ENCODE measurements around the gene UBE2V1.
"Not testable (repeated sequence)": the region's sequence is repeated elsewhere in the genome, so short reads cannot be mapped to it uniquely, and the experiment has no call there.

The UBE2V1 gene

DNA sequence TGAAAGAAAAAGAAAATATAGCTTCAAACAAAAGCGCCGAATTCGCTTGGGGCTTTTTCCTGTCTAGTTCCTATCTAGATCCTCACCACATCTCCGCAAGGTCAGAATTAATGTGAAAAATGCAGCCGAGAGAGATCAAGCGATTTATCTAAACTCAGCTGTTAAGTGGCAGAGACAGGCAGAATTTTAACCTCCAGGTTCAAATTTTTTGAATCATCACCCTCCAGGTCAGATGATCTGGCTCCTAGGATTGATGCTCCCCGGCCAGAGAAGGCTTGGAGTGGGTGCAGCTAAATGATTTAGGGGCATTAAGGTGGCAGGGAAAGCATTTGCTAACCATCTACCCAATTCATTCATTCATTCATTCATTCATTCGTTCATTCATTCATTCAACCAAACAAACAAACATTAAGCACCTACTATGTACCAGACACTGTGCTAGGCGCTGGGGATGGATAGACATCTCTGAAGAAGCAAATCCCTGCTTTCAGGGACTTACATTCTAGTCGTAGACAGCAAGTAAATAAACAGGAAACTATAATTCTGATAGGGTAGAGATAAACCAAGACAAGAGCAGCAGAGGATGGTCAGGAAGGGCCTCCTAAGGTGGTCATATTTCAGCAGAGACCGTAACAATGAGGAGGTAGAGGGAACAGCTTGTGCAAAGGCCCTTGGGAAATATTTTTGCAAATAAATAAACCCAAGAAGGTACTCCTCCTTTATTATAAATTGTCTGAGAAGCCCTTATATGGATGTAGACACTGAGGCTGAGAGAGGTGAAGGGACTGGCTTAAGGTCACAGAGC is 672 bp upstream of the UBE2V1 start:
- DNase-seq, result no peak

DNA sequence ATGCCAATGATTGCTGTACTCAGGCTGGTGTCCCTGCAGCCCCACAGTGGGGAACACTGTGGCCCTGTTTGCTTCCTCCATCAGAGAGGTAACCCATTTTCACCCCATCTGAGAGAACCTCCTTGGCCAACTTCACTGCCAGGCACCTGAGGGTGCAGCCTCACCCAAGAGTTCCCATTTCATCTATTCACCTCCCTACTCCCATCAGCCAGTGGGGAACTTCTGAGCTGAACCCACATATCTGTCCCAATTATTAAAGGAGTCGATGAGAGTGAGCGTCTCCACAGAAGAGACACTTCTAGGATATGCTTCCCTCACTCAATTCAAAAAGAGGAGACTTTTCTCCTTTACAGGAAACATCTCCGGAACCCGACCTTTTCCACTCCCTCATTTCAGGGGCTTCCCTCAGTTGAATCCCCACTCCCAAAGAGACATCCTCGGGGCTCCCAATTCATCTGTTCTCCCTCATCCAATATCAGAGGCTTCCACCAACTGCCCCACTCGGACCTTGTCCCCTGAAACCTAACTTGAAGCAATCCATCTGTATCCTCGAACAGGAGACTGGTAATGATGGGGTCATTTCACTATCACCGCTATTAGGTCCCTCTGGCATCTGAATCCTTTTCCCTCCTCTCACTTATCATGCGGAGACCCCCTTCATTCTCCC is 988 bp downstream of the UBE2V1 start:
- no peak for DNase-seq

DNA sequence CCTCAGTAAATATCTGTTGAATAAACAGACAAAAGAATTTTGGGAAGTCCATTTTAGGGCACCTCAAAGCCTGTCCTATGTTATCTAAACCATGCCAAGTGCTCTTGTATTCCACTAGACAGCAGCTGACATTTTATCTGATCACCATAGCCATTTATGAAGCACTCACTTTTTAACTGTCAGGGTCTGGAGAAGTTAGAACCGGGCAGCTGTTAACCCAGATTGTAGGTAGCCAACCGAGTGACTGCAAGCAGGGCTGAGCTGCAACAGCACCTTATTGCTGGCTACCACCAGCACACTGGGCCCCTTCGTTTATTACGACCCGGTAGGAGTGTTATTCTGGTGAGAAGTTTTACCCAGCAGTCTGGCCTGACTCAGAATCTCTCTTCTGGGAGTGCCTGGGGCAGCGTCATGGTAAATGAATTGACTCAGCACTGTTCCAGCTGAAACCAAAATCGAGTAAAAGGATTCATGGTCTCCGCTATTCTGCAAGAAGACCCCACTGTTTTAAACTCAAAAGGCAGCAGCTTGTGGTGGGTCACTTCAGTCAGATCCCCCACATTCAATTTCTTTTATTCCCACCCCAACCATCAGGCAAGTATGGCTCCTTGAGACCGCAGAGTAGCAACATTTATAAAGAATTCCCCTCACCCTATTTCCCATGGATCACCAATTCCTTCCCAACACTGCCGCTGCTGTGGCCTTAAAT is 1.7 kb downstream of the UBE2V1 start:
- DNase-seq, result no peak

DNA sequence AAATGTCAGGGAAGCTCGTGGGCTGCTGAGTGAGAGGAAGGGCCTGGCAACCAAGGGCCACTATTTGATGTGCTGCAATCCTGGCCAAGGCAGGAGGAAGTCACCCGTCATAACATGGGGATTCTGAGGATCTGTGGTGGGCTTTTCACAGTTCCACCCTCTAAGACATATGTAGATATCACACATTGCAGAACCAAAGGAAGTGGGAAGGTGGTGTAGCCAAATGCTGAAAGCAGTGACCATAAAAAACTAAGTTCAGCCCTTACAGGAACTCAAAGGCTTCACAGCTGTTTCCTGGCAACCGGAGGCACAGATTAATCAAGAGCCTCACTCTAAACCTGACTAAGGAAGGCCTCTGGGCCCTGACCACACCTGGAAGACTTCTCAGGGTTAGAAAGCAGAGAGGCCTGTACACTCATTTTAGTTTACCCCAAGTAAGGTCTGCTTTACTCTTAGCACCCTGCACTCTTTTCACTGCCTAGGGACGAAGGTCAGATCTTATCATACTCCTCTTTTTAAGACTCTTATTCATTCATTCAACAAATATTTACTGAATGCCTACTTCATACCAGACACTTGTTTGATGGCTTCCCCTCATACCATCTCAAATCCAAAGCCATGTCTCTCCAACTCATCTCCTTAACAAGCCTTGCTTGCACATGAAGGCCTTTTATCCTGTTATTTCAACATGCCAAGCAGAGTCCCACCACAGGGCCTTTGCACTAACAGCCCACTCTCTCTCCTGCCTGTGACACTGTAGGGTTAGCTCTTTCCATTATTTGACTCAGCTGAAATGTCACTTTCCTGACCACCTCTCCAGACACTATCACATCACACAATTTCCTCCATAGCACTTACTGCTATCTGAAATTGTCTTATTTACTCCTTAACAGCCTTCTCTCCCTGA is 2.6 kb downstream of the UBE2V1 start:
- no peak for DNase-seq

DNA sequence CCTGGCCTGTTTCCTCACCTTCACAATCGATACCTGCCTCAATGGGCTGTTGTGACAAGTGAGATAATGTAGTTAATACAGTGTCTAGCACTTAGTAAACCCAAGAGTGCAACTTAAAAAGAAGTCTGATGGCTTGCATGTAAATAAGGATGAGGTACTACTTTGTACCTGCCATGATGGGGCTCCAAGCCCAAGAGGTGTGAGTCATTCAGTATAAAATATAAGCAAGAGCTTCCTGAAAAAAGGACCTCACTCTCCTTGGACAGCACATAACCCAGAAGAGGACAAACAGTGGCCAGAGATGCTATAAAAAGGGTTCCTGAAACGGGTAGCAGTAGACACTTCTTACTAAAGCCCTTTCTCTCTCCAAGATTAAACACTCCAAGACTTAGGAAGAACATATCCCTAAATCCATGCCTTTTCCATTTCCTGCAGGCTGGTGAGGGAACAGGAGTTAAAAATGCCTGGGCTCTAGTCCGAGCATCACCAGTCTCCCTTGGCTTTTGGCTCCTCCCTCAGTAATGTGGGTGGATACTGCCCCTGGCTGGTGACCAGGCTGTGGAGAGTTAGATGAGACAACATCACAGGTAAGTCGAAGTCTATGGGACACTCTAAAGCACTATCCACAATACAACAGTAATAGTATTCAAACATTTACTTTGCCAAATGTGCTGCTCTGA is 4.3 kb downstream of the UBE2V1 start:
- no peak for DNase-seq

DNA sequence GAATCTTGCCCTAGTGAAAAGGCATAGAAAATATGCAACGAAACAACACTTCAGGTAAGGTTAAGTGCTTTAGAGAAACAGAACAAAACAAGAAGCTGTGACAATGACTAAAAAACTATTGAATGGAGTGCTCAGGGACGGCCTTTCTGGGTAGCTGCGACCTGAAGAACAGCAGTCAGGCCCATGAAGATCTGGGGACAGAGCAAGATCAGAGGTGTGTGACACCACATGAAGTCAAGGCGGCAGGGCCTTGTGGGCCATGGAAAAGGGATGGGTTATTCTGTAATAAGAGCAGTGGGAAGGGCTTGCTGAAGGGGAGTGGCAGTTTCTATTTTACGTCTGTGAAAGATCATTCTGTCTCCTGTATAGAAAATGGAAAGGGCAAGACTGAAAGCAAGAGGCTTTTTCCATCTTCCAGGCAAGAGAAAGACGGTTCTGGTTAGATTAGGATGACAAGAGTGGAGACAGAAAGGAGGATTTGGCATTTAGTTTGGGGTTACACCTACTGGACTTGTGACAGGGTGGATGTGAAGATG is 5.1 kb downstream of the UBE2V1 start:
- DNase-seq, result no peak

DNA sequence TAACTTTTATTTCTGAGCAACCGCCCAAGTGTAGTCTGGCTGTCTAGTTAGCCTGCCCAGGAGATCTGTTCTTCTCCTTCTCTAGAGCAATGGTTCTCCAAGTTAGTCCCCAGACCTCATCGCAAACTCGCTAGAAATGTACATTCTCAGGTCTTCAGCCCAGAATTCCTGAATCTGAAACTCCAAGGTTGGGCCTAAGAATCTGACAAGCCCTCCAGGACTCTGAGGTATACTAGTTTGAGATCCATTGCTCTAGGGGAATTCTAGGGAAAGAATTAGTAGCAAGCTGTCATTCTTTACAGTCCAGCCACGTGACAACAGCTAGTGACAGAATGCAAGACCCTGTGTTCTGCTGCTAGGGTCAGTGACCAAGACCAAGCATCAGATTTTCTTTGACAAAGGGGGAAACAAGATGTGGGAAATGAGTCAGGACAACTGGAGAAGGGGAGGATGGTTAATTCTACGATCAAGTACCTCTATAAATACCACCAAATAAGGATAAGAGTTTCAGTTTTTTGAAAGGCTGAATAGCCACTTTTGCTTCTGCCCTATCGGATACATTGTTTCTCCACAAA is 5.8 kb downstream of the UBE2V1 start:
- no peak for DNase-seq

DNA sequence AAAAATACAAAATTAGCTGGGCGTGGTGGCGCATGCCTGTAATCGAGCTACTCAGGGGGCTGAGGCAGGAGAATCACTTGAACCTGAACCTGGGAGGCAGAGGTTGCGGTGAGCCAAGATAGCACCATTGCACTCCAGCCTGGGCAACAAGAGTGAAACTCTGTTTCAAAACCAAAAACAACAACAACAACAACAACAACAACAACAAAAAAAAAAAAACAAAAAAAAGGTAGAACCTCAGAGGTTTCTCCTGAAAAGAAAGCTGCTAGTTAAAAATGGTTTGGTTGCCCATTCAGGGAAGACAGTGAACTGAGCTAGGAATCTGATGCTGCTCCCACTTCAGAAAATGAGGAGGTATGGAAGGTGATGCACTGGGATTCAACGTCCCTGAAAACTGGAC is 6.3 kb downstream of the UBE2V1 start:
- DNase-seq, result not testable (repeated sequence)

DNA sequence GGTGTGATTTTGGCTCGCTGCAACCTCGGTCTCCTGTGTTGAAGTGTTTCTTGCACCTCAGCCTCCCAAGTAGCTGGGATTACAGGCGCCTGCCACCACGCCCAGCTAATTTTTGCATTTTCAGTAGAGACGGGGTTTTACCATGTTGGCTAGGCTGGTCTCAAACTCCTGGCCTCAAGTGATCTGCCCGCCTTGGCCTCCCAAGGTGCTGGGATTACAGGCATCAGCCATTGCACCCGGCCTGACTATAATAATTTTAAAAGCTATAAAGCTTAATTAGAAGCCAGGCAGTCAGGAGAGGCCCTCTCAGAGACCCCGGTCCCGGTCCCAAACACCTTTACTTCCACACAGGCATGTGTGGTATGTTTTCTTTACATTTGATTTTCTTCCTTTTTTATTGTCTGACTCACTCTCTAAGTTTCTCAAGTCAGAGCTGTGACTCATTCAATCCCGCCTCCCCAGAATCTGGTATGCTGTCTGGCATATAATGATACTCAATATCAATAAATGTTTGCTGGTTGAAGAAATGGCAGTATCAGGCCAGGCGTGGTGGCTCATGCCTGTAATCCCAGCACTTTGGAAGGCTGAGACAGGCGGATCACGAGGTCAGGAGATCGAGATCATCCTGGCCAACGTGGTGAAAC is 9.4 kb downstream of the UBE2V1 start:
- DNase-seq, result not testable (repeated sequence)

DNA sequence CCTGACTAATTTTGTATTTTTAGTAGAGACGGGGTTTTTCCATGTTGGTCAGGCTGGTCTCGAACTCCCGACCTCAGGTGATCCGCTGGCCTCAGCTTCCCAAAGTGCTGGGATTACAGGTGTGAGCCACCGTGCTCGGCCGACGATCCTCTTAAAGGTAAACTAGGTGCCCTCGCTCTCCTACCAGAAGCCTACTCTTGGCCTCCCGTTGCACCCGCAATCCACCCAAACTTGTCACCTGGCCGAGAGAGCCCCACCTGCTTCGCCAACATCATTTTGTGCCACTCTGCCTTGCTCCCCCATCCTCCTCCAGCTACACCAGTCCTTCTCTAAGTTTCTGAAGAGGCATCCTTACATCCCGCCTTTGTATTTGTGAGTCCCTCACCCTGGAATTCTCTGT is 10.4 kb downstream of the UBE2V1 start:
- not testable (repeated sequence) for DNase-seq

DNA sequence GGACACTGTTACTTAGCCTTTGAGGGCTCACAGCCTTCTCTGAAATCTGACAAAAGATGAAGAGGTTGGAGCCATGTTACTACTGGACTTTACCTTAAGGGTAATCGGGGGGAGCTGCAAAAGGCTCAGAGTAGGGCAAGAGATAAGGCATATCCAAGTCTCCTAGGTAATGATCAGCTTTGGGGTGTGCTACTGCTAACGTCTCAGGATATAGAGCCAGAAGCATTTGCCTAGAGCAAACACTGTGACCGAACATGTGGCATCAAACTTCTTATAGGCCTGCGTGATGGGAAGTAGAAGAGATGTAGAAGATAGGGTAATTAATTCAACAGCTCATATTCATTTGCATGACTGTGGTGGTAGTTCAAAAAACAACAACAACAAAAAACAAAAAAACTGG is 11.1 kb downstream of the UBE2V1 start:
- DNase-seq, result no peak

DNA sequence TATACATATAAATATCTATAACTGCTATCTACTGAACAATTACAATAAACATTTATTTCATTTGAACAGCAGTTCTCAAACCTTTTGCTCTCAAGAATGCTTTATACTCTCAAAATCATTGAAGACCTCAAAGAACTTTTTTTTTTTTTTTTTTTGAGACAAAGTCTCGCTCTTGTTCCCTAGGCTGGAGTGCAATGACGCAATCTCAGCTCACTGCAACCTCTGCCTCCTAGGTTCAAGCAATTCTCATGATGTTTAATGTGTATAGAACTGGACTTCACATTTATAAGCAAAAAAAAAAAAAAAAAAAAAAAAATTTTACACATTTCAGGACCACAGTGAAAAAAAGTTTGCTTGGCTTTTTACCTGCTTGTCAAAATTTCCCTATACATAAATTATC is 11.7 kb downstream of the UBE2V1 start:
- DNase-seq, result no peak

DNA sequence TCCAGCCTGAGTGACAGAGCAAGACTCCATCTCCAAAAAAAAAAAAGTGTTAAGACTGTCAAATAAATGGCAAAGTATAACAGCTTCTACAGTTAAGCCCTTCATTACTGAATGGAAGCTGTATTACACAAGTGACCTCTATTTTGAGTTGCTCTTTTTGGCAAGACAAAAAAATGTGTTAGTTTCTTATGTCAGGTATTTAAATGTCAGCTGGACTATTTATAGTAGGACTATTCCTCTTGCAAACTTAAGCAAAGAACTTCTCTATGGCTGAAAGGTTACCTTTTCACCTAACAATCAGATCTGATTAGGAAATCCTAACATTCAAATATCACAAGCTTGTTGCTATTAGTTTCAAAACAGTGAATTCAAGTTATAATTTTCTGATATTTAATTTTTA is 12.4 kb downstream of the UBE2V1 start:
- DNase-seq, result no peak

DNA sequence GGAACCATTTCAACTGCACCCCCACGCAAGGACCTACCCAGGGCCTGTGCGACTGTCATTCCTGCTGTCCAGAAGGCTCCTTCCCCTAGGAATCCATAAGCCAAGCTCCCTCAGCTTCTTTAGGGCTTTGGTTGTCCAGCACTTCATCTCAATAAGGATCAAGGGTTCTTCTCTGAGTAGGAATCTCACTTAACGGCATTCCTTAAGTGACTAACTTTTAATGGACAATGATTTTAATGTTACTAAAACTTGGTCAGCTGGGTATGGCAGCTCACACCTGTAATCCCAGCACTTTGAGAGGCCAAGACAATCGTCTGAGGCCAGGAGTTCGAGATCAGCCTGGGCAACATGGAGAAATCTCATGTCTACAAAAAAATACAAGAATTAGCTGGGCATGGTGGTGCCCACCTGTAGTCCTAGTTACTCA is 13.4 kb downstream of the UBE2V1 start:
- DNase-seq, result no peak

DNA sequence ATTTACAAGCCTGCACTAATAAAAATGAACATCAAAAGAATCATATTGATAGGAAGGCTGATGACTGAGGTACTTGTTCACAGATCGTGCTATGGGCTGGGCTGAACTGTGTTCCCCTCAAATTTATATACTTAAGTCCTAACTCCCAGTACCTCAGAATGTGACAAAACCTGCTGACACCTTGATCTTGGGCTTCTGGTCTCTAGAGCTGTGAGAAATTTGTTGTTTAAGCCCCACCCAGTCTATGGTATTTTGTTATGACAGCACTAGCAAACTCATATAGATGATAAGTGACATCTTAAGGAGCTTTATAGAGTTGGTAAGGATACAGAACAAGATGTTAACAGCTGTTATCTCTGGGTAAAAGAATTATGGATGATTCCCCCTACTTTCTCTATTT is 13.8 kb downstream of the UBE2V1 start:
- DNase-seq, result no peak

DNA sequence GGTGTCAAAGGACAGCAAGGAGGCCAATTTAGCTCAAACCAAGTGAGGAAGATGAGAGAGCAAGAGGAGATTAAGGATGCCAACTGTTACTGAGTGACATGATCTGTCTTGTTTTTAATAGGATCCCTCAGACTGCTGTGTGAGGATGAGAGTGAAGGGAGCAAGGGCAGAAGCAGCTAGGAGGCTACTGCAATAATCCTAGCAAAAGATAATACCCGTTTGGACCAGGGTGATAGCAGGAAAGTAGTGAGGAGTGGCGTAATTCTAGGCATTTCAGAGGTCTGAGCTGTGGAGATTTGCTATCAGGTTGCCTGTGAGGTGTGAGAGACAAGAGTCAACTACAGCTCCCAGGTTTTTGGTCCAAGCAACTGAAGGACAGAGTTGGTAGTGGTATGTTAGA is 14.7 kb downstream of the UBE2V1 start:
- DNase-seq, result no peak

DNA sequence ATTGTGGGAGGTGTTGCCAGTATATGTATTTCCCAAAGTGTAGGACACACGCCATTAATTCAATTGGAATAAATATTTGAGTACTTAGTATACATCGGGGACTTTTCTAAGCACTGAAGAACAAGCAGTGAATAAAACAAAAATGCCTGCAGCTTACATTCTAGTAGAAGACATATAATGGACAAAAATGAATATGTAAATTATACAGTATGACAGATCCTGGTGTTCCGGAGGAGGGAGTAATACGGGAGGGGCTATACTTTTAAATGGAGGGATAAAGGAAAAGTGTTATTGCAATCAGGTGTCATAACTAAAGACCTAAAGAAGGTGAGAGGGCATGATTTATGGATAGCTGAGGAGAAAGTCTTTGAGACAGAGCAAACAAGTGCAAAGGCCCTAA is 15.1 kb downstream of the UBE2V1 start:
- DNase-seq, result no peak

DNA sequence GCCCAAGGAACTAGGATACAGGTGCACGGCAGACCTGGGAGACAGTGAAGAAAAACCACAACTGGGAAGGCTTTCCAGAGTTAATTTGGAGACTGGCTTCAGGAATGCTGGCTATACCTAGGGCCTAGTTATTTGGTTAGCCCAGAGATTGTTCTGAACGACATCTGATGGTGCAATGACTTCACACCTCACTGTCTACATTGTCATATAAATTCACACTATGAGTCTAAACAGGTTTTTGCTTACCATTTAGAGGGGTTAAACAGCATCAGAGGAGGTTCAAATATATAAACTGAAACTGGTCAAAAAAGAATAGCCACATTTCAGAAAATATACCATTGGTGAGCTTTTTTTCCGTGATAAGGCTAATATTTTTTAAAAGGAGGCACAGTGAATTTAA is 16.7 kb downstream of the UBE2V1 start:
- no peak for DNase-seq

DNA sequence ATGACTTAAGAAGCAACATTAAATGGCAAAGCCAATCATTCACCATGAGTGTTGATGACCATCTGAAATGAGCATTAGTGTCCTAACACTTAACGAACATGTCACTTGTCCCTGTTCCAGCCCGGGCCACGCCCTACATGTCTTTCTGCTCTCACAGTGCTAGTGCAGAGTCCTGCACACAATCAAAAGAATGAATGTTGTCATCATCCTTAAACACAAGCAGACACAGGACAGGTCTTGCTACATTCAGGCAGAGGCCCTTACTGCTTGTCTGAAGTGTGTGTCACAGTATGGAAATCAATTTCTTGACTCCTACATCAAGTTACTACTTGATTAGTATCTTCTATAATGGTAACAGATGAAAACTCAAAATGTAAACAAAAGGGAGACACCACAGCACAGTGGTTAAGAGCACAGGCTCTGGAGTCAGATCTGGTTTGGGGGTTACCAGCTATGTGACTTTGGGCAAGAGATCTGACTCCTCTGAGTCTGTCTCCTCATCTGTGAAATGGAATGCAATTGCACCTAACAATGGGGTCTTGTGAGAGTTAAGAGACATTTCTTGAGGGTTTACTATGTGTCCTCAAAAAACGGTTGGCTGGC is 17.4 kb downstream of the UBE2V1 start:
- DNase-seq, result no peak

DNA sequence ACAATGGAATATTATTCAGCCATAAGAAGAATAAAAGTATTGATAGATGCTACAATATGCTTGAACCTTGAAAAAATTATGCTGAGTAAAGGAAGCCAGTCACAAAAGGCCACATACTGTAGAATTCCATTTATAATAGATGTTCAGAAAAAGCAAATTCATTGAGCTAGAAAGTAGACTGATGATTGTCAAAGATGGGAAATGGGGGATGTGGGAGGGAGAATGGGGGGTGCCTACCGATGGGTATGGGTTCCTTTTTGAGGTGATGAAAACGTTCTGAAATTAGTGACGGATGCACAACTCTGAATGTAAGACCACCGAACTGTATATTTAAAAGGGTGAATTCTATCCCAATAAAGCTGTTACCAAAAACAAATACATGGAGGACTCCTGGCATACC is 18.4 kb downstream of the UBE2V1 start:
- DNase-seq, result no peak

DNA sequence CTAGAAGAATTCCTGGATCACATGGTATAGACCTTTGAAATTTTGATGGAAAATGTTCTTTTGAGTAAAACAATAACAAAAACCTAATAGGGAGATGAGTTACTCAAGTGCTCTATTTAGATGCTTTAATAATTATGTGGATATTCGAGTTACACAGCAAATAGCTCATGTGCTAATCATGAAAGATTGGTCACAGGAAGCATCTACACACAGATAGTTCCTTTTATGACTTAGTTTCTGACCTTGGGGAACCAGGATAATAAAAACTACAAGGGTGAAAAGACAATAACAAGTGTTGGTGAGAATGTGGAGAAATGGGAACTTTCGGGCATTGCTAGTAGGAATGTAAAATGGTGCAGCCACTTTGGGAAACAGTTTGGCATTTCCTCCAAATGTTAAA is 19.7 kb downstream of the UBE2V1 start:
- no peak for DNase-seq

Measured in NCI-H1417 treated with DMSO at 0.1 percent for 48 hours (cell line).